Putamen (tissue), 1 donor: ENCODE data around the gene LRRC46.

ENCODE experiments used
- DNase-seq: peaks from one replicate; pipeline ENCODE4 v3.0.0-alpha.2; 2016; ENCODE audit warnings: low spot score

Gene LRRC46

DNA sequence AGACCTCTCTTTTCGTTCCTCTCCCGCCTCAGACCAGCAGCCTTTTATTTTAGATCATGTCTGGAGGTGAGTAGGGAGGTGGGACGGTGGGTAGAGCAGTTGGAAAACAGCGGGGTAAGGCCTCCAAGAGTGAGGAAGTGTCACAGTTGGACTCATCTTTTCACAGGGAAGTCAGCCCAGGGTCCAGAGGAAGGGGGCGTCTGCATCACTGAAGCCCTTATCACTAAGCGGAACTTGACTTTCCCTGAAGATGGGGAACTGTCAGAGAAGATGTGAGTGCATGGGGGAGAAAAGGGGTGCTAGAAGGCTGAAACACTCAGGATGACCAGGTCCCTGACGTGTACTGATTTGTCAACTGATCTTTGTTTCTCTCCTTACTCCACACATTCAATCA lies 461 bp downstream of the LRRC46 start:
- peak; percentile 18 for DNase-seq

DNA sequence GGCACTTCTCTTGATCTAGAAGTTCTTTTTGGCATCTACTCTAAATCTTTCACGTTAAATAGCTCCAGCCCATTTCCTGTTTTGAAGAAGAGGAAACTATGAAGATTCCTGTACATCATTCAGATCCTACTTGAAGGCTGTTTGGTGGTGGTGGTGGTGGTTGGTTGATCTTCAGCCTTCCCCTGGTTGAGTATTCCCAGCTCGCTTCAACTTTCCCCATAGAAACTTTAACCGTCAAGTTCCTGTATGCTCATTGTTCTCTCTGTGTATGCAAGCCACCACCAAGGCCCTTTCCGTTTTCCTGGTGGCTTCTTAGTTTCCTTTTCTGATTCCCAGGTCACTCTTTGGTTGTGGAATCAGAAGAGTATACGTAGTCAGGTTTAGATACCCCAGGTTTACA lies 3.3 kb downstream of the LRRC46 start:
- DNase-seq, result no peak

DNA sequence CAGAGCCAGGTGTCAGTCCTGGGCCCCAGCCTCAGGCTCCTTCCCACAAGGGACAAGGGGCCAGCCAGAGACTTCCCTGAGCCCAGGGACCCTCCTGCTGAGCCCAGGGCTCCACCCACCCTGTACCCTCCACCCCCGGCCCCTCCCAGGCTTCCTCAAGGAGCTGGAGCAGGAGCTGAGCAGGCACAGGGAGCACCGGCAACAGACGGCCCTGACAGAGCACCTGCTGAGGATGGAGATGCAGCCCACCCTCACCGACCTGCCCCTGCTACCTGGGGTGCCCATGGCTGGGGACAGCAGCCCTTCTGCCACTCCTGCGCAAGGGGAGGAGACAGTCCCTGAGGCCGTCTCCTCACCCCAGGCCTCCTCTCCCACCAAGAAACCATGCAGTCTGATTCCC lies 5.1 kb downstream of the LRRC46 start:
- no peak for DNase-seq

DNA sequence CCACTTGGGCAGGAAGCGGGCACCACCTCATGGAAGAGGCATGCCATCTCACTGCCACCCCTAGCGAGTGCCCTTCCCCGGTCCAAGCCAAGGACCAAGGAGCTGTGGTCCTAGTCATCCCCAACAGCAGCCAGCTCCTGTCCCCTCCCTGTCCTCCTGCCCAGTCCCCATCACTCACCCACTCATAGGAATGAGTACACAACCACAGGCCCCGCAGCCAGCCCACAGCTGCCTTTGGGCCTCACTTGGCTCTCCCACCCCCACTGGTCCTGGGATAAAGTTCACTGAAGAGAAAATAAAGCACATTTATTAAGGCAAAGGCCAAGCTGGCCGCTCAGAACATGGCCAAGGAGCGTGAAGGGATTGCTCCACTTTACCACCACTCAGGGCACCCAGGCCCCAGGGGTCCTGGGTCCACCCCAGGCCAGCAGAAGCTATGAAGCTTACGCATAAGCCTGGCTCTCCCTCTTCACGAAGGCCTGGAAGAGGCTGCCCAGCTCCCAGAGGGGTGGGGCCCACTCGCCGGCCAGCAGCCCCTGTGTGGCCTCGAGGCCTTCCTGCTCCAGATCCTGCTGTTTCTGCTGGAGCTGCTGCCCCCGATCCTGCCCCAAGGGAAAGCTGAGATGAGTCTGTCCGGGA lies 6.0 kb downstream of the LRRC46 start:
- no peak for DNase-seq

DNA sequence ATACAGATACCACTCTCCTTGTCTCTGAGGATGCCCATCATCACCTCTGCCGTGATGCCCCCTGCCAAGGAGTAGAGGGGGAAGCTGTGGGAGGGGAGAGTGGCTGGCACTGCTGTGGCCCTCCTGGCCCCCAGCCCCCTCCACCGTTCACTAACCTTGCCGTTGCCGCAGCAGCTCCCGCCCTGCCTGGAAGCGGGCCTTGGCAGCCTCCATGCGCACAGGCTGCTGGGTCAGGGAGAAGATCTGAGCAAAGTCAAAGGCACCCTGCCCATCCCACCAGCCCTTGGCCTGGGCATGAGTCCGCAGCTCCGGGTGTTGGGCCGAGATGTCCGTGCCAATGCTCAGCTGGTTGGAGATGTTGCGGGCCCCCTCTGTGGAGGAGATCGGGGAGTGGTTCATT lies 7.2 kb downstream of the LRRC46 start:
- no peak for DNase-seq

DNA sequence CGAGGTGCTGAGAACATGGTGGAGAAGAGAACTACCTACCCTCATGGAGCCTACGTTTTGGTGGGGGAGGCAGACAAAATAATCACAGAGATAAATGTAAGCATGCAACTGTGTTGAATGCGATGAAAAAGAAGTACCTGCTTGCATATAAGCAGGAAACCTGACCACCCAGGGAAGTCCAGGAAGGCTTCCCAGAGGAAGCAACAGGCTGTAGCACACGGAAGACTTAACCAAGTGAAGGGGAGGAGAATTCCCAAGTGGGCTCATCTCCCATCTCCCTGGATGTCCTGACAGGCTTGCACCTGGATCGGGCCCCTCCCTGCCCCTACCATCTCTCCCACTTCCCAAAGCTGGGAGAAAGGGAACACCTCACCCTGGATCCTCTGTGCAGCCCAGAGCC lies 7.6 kb downstream of the LRRC46 start:
- no peak for DNase-seq

DNA sequence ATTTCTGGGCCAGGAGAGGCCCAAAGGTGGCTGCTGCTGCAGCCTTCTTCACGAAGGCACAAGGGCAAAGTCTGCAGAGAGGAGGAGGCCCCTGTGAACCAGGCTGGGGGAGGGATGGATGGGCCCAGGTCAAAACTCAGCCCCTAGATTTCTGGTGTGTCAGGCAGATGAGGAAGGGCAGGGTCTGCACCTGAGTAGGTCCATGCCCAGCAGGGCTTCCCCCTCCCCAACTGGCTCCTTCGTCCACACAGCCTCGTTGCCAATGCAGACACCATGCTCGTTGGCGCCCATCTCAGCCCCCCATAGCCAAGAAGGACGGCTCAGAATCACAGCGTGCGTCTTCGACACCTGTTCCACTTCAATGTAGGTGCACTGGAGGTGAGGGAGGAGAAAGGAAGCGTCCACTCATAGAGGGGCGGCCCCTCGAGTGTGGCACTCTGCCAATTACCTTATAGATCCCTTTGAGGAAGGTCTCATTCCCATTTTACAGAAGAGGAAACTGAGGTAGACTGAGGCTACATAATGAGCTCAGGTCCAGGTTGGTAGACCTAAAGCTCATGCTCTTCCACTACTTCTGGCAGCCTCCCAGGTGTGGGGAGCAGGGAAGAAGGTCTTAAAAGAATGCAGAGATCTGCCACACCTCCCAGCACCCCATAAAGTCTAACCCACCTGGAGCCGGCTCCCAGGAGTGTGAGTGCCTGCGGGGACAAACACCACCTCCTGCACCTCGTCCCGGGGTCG lies 8.7 kb downstream of the LRRC46 start:
- peak; percentile 8 for DNase-seq

DNA sequence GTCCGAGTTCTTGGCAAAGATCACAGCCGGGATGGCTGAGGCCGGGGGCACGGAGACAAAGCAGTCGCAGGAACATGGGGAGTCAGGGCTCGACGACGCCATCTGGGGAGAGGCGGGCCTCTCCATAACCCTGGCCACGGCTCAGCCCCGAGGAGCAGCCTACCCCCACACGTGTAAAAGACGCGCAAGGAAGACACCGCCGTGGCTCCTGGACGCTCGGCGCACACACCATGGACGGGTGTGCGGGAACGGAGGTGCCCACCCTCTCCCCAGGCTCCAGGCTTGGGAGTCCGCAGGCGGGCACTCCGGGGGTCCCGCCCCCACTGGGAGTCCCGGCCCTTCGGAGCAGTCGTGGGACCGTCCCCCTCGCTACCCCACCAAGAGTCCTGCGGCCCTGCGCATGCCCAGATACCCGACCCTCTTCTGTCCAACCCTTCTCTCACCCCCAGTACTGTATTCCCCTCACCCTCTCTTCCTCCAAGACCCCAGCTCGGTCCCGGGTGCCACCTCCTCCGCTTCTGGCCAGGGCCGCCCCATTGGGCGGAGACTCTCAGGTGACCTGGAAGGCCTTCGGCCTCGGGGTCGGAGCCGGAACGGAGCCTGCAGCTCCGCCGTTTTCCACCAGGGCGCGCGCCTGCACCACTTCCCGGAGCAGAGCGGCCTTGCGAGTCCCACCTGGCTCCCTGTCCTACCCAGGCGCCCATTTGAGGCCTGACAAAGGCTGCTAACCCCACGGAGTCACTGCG lies 9.4 kb downstream of the LRRC46 start, which contains the start of gene SCRN2:
TSS of gene SCRN2 (minus strand) at position 532 of the 746 bp plus-strand sequence. CDS start at position 102, 430 bp downstream.
- DNase-seq, result peak; percentile 77

DNA sequence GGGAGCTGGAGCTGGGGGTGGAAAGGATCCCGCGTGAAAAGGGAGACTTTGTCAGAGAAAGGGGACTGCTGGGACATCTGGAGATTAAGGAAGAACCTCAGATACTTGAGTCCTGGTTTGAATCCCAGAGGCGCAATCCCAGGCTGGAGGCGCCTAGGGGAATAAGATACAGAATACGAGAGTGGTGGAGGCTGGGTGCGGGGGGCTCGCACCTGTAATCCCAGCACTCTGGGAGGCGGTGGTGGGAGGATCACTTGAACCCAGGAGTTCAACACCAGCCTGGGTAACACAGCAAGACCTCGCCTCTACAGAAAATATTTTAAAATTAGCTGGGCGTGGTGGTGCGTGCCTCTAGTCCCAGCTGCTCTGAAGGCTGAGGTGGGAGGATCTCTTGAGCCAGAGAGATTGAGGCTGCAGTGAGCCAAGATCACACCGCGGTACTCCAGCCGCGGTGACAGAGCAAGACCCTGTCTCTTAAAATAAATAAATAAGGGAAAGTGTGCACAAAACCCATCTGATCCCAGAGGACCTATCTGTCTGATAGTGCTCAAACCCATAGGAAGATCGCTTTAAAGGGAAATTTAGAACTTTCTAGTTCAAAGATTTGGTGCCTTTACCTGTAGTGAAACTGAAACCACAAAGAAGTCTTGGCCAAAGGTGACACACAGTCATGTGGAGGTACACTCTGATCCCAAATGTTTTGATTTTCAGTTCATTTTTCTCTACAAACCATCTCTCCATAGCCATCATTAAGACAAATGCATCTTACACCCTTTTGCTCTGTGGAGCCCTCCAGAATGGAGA lies 10.2 kb downstream of the LRRC46 start:
- DNase-seq, result no peak

DNA sequence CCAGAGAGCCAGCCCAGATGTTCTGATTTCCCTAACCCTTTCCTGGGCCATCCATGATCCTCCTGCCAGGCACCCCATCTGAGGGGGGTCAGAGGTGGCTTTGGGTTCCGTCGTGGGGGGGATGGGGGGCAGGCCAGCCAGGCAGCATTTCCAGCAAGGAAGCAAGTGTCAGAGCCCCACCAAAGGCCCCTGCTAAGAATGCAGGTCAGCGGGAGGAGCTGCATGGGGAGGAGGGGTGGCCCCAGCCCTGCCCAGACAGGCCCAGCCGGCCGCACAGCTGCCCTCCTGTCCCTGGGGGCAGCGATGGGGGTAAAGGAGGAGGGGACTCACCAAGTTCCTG lies 11.9 kb downstream of the LRRC46 start:
- no peak for DNase-seq

DNA sequence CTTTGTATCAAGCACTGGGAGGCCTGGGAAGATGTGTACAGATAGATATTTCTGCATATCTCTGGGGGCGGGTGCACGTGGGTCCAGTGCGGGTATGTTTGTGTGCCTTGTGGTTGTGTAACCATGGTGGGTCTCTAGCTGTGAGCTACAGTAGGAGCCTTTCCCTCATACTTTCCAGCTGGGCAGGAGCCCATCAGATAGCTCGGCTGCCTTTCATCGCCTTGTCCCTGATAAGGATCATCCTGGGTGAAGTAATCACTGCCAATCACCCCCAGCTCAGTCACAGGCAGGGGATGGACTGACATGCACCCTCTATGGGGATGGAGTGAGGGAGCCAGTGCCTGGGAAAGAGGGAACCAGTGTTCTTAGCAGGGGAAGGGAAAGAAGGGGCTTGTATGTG lies 12.8 kb downstream of the LRRC46 start:
- DNase-seq, result no peak

DNA sequence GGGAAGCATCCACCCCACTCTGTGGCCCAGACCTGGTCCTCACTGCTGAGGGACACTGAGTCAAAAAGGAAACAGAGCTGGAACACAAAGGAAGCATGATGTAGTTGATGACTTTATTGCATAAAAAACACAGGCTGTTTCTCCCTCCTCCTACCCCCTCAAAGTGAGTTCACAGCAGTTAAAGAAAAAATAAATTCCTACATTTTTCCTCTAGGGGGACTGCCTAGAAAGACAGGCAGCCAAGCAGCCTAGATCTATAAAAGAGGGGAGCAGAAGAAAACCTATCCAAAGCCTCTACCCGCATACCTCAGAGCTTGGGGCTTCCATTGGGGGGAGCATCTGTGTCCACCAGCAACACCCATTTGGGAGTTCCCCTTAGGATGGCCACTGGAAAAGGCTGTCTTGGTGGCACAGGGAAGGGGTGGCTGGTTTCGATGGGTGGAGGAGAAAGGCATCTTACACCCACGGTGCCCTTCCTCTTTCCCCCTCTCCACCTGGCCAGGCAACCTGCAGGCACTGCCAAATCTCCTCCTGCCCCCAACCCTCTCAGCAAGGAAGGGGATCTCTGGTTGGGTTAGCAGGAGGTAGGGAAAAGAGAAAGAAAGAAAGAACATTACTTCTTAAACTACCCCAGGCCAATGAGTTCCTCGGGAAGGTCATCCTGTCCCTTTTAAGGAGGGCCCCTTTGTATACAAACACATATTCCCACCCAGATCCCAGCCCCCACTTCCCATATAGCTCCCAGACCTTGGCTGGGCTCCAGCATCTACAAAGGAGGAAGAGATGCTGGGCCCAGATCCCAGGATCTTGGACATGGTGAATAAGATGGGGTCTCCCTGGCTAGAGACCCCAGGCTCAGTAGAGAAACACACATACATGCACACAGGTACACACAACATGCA lies 13.6 kb downstream of the LRRC46 start:
- no peak for DNase-seq

DNA sequence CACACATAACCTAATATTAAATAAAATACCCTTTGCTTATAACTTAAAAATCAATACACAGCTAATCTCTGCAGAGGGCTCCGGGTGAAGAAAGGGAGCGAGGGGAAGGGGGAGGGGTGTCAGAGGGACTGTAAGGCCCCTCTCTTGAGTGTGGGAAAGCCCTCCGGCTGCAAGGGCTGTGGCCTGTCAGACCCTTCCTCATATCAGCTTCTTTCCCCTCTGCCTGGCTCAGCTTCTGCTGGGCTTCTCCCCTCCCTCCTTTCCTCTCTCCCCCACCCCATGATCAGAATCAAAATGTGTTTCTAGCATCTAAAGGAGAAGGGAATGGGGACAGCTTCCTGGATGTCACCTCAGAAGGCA lies 14.2 kb downstream of the LRRC46 start:
- DNase-seq, result no peak

DNA sequence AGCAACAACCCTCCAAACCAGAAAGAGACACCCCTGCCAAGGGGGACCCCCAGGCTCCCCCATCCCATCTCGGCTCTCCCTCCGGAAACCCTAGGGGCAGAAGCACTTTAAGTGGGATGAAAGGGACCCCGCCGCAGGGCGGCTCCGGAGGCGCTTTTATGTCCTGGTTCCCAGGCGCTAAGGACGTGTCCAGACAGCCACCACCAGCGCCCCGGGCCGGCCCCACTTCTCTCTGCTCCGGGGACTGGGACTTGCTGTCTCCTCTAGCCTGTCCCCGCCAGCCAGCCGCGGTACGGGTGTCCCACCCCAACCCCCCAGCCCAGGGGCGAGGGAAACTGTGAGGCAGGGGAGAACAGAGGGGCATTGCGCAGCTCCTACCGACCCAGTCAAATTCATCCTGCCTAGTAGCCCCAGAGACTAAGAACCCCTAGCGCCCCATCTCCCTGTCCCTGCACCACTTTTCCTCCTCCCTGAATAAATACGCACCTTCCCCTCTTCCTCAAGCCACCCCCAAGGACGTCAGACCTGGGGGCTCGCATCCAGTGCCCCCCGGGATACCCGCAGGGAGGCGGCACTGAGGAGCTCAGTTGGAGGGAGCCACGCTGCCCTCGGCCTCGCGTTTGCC lies 15.4 kb downstream of the LRRC46 start:
- DNase-seq, result no peak

DNA sequence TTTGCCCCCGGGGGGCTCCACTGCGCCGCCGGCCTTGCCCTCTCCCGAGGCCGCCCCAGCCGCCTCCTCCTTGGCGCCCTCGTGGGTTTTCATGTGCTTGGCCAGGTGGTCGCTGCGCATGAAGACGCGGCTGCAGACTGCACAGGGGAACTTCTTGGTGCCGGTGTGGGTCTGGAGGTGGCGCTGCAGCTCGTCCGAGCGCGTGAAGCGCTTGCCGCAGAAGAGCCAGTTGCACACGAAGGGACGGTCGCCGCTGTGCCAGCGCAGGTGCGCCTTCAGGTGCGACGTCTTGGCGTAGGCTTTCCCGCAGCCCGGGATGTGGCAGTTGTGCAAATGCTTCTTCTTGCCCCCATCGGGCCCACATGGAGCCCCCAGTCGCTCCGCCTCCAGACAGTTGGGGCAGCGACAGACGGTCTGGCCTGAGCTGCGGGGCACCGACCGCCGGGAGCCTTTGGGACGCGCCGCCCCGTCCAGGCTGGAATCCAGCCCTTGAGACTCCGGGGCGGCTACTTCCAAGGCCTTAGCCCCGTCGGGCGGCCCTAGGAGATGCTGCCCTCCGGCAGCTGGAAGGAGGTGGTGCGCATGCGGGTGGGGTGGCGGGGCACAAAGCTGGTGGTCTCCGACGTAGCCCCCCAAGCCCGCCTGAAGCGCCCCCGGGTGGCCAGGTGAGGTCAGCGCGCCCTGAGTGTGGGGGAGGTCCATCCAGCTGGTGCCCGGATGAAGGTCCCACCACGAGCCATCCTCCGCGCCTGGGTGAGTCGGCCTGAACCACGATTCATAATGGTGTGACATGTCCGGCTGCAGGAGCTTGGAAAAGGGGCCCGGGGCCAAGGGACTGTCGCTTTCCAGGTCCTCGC lies 16.1 kb downstream of the LRRC46 start:
- DNase-seq, result no peak

DNA sequence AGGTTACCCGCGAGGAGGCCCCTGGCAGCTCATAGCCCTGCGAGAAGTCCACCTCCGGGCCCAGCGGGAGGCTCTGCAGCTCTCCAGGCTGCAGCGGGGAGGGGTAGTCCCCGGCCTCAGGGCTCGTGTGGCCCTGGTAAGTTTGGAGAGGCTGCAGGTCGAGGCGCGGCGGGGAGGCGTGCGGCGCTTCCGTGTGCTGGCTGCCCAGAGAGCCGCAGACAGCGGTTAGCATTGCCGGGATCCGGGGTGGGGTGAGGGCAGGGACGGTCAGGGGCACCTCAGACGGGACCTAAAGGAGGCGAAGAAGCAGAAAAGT lies 16.7 kb downstream of the LRRC46 start:
- no peak for DNase-seq

DNA sequence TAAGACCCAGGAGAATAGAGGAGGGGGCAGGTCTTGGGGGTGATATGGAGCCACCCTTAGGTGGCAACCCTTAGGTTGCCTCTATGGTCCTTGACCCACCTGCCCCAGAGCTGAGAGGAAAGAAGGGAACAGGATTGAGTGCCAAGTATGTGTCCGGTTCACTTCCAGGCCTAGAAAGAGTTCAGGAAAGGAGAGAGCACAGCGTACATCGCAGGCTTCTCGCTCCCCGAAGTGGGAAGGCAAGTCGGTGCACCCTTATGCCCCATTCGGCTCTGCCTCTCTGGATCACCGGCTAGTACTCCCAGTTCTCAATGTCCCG lies 18.9 kb downstream of the LRRC46 start:
- no peak for DNase-seq

DNA sequence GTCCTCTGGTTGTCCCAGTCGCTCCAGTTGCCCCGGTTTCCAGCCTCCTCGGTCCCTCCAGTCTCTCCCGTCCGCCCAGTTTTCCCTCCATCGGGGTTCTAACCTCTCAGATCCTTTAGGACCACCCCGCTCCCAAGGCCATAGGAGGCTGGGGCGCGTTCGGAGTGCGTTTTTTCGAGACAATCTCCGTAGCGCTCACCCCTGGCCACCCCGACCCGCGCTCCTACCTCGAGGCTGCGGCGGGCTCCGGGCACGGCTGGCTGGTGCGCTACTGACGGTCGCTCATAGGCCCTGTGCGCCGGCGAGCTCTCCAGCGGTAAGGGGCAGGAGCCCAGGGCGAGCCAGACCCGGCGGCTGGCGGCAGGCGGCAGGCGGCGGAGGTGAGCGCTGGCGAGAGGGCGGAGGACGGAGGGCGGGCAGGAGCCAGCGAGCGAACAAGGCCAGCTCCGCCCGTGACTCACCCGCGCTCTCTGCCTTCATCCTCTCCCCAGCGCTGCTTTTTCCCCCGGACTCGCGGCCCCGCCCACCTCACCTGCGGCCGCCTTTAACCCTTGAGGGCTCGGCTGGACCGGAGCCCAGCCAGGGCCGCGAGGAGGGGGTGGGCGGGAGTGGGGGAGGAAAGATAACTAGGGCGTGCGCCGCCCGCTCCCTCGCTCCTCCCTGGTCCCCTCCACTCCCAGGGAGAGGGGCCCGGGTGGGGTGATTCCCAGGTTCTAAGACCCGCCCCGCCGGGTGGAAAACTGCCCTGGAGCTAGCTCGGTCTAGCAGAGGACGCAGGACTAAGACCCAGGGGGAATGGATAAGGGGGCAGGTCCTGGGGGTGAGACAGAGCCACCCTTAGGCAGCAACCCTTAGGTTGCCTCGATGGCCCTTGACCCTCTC lies 19.5 kb downstream of the LRRC46 start, which contains the start of gene SP6:
TSS of gene SP6 (minus strand) at position 472 of the 882 bp plus-strand sequence. CDS start 2,734 bp downstream, outside the sequence.
- DNase-seq, result no peak

DNA sequence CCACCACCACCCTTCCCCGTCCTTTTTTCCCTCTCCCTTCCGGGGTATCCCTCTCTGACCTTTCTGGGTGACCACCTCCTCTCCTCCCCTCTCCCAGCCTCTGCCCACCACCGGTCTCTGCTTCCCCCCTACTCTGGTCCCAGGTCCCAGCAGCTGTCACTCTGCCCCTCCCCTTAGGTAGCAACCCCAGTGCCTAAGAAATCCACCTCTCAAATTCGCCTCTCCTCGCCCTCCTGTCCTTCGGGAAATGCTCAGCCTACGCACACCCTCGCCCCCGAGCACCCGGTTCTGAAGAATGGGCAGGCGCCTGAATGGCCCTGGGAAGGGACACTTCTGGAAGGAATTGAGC lies 20.3 kb downstream of the LRRC46 start:
- DNase-seq, result no peak
